Mammary epithelial cell (primary cell): Measurements from ENCODE around the gene MAEA.

Experiments used
- EZH2 ChIP-seq: IDR thresholded peaks from 2 replicates; pipeline ENCODE4 v1.6.1; 2012; ENCODE audit warnings: low read length, inconsistent platforms, borderline replicate concordance
- TF ChIP-seq, protein P1 (sequence below), 2 donors: IDR thresholded peaks in 1 of 2; conservative IDR thresholded peaks in 1 of 2; 2 replicates each; pipeline ENCODE4 v1.5.1; 2011 to 2012; ENCODE audit warnings: inconsistent platforms in 2 of 2, low read length in 2 of 2, mild to moderate bottlenecking in 2 of 2, control low read depth in 1 of 2, low read depth in 1 of 2; ENCODE audit not compliant: insufficient read depth in 1 of 2; ENCODE audit errors: extremely low read depth in 1 of 2

DNA sequence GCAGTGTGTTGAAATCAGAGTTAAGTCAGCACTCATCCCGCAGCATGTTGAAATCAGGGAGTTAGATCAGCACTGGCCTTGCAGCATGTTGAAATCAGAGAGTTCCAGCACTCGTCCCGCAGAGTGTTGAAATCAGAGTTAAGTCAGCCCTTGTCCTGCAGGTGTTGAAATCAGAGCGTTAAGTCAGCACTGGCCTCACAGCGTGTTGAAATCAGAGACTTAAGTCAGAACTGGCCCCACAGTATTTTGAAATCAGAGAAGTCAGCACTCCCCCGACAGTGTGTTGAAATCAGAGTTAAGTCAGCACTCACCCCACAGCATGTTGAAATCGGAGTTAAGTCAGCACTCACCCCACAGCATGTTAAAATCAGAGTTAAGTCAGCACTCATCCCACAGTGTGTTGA, 46.4 kb downstream of the MAEA start:
- TF ChIP-seq, protein P1, sequence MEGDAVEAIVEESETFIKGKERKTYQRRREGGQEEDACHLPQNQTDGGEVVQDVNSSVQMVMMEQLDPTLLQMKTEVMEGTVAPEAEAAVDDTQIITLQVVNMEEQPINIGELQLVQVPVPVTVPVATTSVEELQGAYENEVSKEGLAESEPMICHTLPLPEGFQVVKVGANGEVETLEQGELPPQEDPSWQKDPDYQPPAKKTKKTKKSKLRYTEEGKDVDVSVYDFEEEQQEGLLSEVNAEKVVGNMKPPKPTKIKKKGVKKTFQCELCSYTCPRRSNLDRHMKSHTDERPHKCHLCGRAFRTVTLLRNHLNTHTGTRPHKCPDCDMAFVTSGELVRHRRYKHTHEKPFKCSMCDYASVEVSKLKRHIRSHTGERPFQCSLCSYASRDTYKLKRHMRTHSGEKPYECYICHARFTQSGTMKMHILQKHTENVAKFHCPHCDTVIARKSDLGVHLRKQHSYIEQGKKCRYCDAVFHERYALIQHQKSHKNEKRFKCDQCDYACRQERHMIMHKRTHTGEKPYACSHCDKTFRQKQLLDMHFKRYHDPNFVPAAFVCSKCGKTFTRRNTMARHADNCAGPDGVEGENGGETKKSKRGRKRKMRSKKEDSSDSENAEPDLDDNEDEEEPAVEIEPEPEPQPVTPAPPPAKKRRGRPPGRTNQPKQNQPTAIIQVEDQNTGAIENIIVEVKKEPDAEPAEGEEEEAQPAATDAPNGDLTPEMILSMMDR (conservative IDR thresholded peaks at IDR 0.05 in 1 of 2, IDR thresholded peaks at IDR 0.05 in 1 of 2; ENCODE audit: extremely low read depth in 1 of 2, insufficient read depth in 1 of 2, low read depth in 1 of 2, low read length in 2 of 2), result no peak
- no peak for TF ChIP-seq EZH2
